RPMI8226 (cell line): ENCODE measurements around the gene CSE1L.
"Not testable (repeated sequence)": the region's sequence is repeated elsewhere in the genome, so short reads cannot be mapped to it uniquely, and the experiment has no call there.

Source experiments
- DNase-seq: peaks from one replicate; pipeline ENCODE4 v3.0.0-alpha.2; 2015

The CSE1L gene, protein sequence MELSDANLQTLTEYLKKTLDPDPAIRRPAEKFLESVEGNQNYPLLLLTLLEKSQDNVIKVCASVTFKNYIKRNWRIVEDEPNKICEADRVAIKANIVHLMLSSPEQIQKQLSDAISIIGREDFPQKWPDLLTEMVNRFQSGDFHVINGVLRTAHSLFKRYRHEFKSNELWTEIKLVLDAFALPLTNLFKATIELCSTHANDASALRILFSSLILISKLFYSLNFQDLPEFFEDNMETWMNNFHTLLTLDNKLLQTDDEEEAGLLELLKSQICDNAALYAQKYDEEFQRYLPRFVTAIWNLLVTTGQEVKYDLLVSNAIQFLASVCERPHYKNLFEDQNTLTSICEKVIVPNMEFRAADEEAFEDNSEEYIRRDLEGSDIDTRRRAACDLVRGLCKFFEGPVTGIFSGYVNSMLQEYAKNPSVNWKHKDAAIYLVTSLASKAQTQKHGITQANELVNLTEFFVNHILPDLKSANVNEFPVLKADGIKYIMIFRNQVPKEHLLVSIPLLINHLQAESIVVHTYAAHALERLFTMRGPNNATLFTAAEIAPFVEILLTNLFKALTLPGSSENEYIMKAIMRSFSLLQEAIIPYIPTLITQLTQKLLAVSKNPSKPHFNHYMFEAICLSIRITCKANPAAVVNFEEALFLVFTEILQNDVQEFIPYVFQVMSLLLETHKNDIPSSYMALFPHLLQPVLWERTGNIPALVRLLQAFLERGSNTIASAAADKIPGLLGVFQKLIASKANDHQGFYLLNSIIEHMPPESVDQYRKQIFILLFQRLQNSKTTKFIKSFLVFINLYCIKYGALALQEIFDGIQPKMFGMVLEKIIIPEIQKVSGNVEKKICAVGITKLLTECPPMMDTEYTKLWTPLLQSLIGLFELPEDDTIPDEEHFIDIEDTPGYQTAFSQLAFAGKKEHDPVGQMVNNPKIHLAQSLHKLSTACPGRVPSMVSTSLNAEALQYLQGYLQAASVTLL

DNA sequence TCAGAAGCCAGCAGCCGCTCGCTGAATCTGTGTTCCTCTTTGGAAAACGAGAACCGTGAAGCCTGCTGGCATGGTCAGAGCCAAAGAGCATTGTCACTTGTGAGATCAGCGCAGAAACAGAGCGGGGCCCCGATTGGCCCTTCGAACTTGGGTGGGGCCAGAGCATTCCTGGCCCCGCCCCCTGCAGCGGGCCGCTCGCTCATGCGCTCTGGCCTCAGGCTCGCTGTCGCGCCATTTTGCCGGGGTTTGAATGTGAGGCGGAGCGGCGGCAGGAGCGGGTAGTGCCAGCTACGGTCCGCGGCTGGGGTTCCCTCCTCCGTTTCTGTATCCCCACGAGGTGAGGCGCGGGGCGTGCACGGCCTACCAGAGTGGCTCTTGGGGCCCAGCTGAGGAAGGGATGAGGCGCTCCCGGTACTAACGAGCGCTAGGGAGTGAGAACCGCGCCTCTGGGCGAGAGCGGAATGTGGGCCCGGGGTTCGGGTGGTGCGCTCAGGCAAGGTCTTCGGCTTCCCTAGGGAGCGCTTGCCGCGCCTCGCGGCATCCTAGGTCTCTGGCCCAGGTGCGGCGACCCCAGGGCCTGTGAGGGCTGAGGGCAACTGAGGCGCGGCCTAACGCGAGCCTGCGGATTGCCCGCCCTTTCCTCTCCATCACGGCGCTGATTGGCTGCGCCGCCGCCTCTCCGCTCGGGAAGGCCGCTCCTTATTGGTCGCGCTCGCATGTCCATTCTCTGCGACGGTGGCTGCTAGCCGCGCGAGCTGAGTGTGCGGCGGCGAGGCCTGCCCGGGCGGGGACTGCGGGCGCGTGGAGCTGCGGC lies at the start of gene CSE1L:
Gene CSE1L, plus strand, starts transcription at position 226 of the 814 bp plus-strand sequence. CDS start 12,152 bp downstream, outside the sequence.
- peak; percentile 96 for DNase-seq

DNA sequence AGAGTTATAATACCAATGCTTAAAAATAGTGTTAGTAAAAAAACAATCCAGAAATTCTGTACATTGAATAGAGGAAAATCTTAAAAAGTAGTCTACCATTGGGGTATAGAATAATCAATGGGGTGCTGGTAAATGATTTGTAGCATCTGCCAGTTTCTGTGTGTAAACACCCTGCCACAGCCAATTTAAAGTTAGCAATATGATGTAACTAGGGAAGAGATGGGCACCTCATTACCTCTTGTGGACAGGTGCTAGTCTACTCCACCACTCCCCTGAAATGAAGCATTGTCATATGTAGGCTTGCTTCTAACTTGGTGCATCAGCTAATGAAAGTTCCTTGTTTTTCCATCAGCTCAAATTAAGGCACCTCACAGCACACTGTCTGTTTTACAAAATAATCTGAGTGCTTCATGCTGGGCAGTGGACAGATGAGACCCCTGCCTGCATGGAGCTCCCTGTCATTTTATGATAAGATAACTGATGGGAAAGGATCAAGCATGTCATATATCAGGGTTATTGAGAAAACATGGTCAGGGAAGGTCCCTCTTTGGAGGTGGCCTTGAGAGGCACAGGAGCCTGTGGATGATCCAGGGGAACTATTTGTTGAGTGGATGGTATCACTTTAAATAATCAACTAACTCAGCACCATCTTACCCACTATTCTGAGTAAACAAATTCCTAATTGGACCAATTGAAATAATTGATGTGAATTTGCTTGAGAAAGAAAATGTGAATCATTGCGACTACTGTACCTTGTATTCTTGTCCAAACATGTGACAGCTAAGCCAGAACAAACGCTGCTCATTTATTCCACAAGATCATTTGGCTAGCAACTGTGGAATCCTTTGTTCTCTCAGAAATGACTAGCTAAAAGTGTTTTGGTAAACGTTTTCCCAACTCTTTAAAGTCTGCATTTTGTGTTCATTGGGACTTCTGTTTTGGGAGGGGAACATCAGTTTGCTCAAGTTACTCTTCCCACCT lies 45.9 kb upstream of the CSE1L start:
- no peak for DNase-seq

DNA sequence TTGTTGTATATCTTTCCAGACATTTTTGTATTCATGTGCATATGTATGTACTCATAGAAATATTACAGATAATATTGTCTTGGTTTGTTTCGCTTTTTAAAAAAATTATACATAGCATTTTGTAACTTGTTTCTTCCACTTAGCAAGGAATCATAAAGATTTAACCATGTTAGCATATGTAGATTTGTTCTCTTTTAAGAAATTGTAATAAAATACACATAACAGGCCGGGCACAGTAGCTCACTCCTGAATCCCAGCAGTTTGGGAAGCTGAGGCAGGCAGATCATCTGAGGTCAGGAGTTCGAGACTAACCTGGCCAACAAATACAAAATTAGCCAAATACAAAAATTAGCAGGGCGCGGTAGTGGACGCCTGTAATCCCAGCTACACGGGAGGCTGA lies 44.4 kb upstream of the CSE1L start:
- no peak for DNase-seq

DNA sequence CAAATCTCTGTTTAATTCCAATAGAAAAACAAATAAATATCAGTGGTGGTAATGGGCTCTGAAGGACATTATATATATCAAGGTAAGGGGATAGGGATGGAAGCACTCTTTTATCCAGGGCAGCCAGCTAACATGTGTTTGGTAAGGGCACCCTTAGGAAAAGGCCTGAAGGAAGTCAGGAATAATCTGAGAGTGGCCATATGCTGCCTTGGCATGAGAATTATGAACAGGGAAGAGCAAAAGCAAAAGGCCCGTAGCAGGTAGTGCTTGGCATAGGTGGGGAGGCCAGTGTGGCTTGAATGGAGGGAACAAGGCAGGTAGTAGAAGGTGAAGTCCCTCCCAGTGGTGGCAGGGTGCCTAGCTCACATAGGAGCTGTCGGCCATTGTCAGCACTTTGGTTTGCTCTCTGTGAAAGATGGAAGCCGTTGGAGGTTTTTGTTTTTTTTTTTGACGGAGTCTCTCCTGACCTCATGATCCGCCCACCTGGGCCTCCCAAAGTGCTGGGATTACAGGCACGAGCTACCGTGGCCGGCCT lies 39.6 kb upstream of the CSE1L start:
- DNase-seq, result no peak

DNA sequence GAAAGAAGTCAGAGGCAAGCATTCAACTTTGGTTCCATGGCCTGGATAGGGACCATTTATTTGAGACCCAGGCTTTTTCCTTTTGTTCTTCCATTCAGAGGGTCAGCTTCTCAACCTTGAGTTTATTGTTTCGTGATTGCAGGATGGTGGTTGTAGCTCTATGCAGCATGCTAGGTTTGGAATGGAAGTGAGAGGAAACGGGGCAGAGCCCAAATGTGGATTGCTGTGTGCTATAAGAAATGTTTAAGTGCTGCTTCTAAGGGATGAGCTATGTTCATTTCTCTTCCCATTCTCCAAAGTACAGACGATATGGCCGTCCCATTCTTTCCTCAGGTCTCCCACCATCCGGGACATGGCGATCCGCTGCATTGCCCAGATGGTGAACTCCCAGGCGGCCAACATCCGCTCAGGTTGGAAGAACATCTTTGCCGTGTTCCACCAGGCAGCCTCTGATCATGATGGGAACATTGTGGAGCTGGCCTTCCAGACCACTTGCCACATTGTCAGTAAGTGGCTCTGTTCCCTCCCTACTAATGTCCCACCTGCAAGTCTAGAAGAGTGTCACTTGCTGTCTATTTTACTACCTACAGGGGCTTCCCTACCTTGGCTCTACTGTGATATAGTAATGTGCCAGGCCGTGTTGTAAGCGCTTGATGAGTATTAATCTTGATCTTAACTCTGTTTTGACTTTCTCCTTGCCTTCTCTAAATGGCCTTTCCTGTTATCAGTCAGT lies 36.0 kb upstream of the CSE1L start:
- no peak for DNase-seq

DNA sequence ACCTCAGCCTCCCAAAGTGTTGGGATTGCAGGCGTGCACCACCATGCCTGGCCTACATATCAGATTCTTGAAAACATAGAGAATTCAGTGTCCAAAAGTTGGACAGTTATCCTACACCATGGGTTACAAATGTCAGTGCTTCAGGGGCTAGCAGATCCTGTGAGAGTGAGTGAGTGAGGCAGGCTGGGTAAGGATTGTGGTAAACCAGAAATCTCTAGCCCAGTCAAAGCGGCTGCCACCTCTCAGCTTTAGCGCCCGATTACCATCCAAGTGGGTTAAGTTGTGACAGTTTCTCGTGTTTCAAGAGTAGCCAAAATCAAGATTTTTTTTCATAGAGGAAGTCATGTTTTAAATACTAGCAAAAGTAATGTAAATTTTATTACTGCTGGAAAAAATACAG lies 21.9 kb upstream of the CSE1L start:
- no peak for DNase-seq

DNA sequence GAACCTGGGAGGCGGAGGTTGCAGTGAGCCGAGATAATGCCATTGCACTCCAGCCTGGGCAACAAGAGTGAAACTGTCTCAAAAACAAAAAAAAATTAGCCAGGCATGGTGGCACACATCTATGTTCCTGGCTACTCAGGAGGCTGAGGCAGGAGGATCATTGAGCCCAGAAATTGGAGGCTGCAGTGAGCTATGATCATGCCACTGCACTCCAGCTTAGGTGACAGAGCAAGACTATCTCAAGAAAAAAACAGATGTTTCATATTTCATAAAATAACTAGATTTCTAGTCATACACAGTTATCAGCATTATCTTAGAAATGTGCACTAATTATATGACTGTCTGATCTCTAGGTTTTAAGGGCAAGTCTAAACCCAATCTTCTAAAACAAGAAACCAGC lies 17.9 kb upstream of the CSE1L start:
- DNase-seq, result not testable (repeated sequence)

DNA sequence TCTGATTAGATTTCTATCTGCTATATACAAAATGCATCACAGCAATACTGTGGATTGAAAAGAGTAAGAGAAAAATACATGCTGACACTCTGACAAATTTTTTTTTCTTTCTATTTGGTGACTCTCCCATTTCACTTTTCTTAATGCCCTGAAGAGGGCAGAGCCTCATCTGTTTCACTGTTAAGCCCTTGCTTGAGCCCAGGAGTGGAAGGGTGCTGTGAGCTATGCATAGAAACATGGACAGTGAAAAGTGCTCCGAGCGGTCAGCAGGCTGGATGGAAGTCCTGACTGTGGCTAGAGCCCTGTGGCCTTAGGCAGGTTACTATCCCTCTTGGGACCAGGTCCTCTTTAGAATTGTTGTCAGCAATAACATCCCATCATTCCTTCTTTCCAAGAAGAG lies 17.4 kb upstream of the CSE1L start:
- peak; percentile 22 for DNase-seq

DNA sequence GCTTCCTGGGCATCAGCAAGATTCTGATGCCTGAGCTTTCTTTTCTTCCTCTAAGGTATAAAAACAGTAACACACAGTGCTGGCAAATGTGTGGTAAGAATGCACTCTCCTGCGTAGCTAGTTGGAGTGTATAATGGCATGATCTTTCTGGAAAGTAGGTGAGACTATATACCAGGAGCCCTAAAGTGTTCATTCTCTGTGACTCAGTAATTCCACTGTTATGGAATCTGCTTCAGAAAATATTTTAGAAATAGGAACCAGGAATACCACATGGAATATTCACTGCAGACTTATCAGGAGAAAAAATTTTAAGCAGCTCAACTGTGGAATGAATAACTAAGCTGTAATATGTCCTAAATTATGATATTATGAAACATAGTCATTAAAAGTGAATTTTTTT lies 16.9 kb upstream of the CSE1L start:
- no peak for DNase-seq

DNA sequence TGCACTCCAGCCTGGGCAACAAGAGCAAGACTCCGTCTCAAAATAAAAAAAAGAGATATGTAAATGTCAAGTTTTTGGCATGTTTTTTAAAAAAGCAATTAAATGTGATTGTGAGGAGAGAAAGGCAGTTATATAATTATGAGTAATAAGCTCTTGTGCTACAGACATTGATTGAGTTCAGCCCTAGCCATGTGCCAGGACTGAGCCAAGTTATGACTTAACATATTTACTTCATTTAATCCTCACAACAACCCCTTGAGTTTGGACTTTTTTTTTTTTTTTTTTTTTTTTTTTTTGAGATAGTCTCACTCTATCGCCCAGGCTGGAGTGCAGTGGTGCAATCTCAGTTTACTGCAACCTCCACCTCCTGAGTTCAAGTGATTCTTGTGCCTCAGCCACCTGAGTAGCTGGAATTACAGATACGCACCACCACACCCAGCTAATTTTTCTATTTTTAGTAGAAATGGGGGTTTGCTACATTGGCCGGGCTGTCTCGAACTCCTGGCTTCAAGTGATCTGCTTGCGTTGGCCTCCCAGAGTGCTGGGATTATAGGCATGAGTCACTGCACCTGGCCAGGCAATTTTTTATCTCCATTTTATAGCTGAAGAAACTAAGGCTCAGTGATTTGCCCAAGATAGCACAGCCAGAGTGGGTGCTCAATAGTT lies 15.0 kb upstream of the CSE1L start:
- no peak for DNase-seq

DNA sequence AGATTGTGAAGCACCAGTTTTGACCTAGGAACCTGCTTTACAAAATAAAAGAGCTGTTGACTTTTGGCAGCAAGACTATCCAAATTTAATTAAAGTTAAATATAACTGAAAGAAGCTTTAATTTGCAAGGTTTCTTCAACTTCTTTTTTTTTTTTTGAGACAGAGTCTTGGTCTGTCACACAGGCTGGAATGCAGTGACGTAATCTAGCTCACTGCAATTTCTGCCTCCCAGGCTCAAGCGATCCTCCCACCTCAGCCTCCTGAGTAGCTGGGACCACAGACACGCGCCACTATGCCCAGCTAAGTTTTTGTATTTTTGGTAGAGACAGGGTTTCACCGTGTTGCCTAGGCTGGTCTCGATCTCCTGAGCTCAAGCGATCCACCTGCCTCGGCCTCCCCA lies 13.7 kb upstream of the CSE1L start:
- DNase-seq, result no peak

DNA sequence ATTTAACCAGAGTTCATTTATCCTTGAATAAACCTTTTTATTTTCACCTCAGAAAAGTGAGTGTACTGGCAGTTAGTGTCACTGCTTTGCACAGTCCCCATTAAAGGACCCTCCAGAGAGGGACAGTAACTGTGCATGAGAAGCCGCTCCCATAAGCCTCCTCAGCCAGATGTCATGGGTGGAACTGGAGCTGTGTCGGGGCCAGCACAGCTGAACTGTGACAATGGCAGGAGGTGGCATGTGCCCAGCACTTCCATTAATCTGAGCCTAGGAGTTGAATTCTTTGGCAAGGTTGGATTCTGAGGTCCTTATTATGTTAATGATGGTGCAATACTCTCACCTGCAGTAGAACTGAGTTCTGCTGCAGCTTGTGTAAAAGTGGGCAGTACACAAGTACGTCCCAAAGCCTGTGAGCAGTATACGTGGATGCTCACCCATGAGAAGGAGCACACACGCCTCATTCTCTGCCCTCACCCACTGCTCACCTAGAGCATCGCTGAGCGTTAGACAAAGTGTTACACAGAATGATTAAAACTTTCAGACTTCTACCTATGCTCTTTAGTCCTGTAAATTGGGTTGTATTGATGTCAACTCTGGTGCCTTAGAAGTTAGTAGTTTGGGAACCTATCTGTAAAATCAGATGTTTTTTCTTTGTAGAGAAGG lies 11.9 kb upstream of the CSE1L start:
- DNase-seq, result no peak

DNA sequence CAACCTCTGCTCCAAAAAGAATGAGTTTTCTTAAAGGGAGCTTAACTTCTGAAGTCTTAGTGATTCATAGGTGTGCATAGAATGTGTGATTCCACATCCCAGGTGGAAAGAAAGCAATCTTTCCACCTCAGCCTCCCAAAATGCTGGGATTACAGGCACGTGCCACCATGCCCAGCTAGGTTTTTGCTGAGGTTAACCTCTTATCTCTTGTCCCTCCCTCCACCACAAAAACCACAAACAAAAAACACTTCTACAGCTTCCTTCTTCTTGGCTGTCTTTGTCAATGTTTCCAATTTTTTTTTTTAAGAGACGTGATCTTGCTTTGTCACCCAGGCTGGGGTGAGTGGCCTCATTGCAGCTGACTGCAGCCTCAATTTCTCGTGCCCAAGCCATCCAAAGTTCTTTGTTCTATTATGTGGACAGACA lies 8.1 kb upstream of the CSE1L start:
- peak; percentile 73 for DNase-seq

DNA sequence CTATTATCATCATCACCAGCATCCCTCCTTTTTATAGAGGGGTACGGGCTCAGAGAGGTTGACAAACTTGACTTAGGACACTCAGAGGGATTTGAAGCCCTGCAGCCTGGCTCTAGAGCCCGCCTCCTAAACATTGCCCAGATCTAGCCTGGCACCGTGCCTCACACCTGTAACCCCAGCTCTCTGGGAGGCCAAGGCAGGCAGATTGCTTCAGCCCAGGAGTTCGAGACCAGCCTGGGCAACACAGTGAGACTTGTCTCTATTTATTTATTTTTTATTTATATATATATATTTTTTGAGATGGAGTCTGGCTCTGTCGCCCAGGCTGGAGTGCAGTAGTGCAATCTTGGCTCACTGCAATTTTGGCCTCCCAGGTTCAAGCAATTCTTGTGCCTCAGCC lies 6.3 kb upstream of the CSE1L start:
- DNase-seq, result no peak

DNA sequence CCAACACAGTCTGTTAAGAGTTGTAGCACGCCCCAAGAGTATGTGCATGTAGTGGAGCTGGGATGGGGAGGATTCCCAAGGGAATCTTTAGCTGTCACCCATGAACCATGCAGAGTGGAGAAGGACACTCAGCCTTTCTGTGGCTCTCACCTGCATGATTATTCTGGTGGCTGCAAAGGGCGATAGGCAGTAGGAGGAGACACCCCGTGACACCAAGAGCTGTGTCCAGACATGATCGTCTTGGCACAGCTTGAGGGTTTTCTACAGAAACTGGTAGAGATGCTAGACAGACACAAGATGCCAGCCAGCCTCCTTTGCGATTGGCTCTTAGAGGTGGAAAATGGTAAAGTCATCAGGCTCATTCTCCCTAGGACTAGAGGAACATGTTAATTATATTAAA lies 3.1 kb upstream of the CSE1L start:
- no peak for DNase-seq

DNA sequence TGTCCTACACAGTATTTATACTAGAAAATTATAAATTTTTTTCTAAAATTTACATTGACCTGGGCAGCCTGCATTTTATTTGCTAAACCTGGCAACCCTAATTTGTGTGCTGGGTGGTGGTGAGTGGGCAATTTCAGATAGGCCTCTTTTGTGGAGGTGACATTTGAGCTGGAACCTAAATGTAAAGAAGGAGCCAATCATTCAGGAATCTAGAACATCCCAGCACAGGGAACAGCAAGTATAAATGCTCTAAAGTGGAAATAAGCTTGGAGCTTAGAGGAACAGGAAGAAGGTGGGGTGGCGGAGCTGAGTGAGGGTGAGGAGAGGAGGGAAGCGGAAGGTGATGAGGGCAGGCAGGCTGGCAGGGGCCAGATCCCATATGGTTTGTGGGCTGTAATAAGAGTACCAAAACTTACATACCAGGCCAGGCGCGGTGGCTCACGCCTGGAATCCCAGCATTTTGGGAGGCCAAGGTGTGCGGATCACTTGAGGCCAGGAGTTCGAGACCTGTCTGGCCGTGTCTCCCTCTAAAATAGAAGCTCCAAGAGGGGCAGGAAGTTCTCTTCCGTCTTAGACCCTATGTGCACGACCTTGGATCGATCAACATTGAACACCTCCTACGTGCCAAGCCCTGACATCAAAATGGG lies 549 bp upstream of the CSE1L start:
- peak; percentile 50 for DNase-seq

DNA sequence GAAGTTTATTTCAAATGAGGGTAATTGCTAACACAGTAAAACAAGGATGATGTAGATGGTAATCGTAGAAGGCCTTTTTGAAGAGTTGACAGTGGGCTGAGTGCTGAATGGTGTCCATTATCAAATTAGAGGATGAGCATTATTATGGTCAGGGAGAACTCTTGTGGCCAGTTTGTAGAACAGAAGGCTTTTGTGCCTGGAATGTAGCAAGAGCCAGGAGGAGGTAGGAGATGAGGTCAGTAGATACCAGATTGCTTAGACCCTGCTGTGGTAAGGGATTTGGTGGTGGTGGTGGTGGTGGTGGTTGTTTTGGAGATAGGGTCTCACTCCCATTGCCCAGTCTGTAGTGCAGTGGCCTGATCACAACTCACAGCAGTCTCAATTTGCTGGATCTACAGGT lies 6.2 kb downstream of the CSE1L start:
- DNase-seq, result no peak

DNA sequence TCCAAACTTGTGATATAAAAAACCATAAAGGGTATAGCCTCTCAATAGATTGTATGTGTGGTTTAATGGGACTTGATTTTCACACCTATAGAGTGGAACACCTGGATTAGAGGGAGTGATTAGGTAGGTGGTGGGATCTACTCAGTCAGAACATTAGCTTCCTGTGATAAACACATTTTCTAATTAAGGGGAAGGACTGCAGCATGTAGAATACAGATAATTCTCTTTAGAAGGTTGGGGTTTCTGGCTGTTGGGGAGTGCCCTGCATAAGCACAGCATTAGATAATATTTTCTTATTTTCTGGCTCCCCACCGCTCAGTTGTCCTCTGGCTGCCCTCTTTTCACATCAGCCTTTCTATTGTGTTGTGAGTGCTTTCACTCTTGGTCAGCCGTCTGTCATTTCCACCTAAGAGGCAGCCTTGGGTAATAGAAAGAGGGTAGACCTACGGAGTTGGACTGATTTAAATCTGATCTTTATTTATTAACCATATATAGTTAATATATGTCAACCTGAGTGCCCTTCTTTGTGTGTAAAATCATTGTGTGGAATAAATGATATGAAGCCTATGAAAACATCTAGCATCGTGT lies 8.0 kb downstream of the CSE1L start:
- no peak for DNase-seq

DNA sequence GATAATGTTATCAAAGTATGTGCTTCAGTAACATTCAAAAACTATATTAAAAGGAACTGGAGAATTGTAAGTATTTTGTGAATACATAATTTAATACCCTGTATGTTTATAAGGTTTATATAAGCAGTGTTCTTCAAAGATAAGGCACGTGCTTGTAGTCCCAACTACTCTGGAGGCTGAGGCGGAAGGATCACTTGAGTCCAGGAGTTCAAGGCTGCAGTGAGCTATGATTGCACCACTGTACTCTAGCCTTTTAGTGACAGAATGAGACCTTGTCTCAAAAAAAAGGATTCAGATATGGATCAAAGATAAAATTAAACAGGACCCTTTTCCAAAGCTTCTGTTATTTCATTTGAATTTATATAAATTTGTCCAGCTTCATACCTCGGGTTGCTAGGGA lies 17.2 kb downstream of the CSE1L start:
- DNase-seq, result no peak
